HFFc6 (cell line): ENCODE results near the gene CELSR1. TPM values are rescaled to one million over a fixed set of nuclear protein-coding genes. Genes with fewer than 3 reads are reported as not detected.

Experiments used
- DNase-seq: peaks from one replicate; pipeline ENCODE4 v3.0.0-alpha.2; 2018
- H3K27ac Mint-ChIP-seq: 2 replicates; pipeline ENCODE4 v1.8.0; 2020; ENCODE audit warnings: mild to moderate bottlenecking, mixed read lengths
- H3K27me3 Mint-ChIP-seq: 2 replicates; pipeline ENCODE4 v1.8.0; 2021; ENCODE audit warnings: mild to moderate bottlenecking, moderate library complexity, mixed read lengths; ENCODE audit not compliant: insufficient read depth
- H3K36me3 Mint-ChIP-seq: 2 replicates; pipeline ENCODE4 v1.8.0; 2021; ENCODE audit warnings: low read depth, mixed read lengths
- H3K4me1 Mint-ChIP-seq: 2 replicates; pipeline ENCODE4 v1.8.0; 2020; ENCODE audit warnings: low read depth, mixed read lengths
- H3K4me3 Mint-ChIP-seq: 2 replicates; pipeline ENCODE4 v1.8.0; 2020; ENCODE audit warnings: mild to moderate bottlenecking, moderate library complexity, mixed read lengths
- H3K9me3 Mint-ChIP-seq: 2 replicates; pipeline ENCODE4 v1.8.0; 2020; ENCODE audit warnings: mild to moderate bottlenecking, mixed read lengths
- total RNA-seq, 6 experiments: library from RNA; stranded (reverse); fragmentation: NEBNext Ultra II Directional; extraction: Animal tissue kit (Norgen Biotek cat#: 25700); gene quantifications; 2 replicates in 1 of 6; 3 replicates in 5 of 6; pipeline ENCODE4 v1.2.3, GENCODE V29; 2021
- TF ChIP-seq, protein P1 (sequence below): fragments of 200-600 bp; sonication (generic); IDR thresholded peaks from 2 replicates; pipeline ENCODE4 v1.5.0; 2021; ENCODE audit warnings: antibody characterized with exemption, mild to moderate bottlenecking

The CELSR1 gene
- total RNA-seq, 6 experiments from 2014 or later = 4.7 to 8.2 (median 6.5) TPM

DNA sequence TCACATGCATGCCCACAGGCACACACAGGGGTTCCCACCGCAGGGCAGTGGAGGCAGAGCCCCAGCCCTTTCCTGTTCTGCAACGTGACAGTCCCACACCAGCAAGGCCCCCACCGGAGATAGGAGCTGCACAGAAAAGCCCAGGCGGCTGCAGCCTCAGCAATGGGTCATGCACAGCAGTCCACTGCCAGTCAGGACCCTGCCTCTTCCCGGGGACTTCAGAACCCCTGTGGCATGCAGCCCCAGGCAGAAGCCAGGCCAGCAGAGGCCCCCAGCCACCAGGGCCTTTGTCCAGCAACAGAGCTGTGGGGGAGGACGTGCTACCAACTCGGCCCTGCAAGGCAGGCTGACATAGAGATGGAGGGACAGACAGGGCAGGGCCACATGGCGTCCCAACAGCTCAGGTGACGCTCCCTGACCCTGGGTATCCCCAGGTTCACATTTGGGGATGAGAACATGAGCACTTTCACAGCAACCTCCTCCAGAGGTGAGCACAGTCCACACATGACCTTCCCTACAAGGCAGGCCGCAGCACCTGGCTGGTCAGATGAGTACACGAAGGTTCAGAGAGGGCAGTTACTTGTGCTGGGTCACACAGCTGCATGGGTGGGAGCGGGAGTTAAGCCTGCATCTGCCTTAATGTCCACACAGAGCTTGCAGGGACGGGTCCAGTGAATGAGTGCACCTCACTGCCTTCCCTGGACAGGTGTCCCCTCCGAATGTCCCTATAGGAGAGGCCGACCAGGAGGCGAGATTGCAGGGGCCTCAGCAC, 87.3 kb downstream of the CELSR1 start:
- Mint-ChIP-seq H3K27me3 (peaks cover 14% of the 10 kb centered on the region), H3K9me3 (no peaks in the 10 kb centered on the region), H3K4me1 (peaks cover 5% of the 10 kb centered on the region), H3K27ac (no peak overlapping the region), H3K4me3 (no peak overlapping the region), H3K36me3 (no peaks in the 10 kb centered on the region)
- TF ChIP-seq, protein P1, sequence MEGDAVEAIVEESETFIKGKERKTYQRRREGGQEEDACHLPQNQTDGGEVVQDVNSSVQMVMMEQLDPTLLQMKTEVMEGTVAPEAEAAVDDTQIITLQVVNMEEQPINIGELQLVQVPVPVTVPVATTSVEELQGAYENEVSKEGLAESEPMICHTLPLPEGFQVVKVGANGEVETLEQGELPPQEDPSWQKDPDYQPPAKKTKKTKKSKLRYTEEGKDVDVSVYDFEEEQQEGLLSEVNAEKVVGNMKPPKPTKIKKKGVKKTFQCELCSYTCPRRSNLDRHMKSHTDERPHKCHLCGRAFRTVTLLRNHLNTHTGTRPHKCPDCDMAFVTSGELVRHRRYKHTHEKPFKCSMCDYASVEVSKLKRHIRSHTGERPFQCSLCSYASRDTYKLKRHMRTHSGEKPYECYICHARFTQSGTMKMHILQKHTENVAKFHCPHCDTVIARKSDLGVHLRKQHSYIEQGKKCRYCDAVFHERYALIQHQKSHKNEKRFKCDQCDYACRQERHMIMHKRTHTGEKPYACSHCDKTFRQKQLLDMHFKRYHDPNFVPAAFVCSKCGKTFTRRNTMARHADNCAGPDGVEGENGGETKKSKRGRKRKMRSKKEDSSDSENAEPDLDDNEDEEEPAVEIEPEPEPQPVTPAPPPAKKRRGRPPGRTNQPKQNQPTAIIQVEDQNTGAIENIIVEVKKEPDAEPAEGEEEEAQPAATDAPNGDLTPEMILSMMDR = no peak
- no peak for DNase-seq

- Mint-ChIP-seq H3K4me3 (no peak overlapping the region), H3K4me1 (no peaks in the 10 kb centered on the region), H3K27me3 (peaks cover 14% of the 10 kb centered on the region), H3K36me3 (no peaks in the 10 kb centered on the region), H3K27ac (no peak overlapping the region), H3K9me3 (no peaks in the 10 kb centered on the region)
- TF ChIP-seq, protein P1 = no peak
- DNase-seq = no peak
Observed at GRCh38 chr22:46449116-46449691, 88.2 kb downstream of the CELSR1 start.

GRCh38 chr22:46448333-46448732, 89.1 kb downstream of the CELSR1 start:
- Mint-ChIP-seq H3K4me3 (no peak overlapping the region), H3K27ac (no peak overlapping the region), H3K9me3 (no peaks in the 10 kb centered on the region), H3K36me3 (no peaks in the 10 kb centered on the region), H3K4me1 (no peaks in the 10 kb centered on the region), H3K27me3 (peaks cover 16% of the 10 kb centered on the region)
- TF ChIP-seq, protein P1 = no peak
- DNase-seq = no peak

GRCh38 chr22:46447906-46448305, 89.5 kb downstream of the CELSR1 start:
- Mint-ChIP-seq H3K27me3 (peaks cover 16% of the 10 kb centered on the region), H3K27ac (no peak overlapping the region), H3K36me3 (no peaks in the 10 kb centered on the region), H3K9me3 (no peaks in the 10 kb centered on the region), H3K4me1 (no peaks in the 10 kb centered on the region), H3K4me3 (no peak overlapping the region)
- no peak for DNase-seq
- TF ChIP-seq, protein P1 = no peak

GRCh38 chr22:46446799-46447198, 90.6 kb downstream of the CELSR1 start:
- no peak overlapping the region for H3K27ac Mint-ChIP-seq

More at GRCh38 chr22:46446799-46447198, 90.6 kb downstream of the CELSR1 start:
- Mint-ChIP-seq H3K9me3 (no peaks in the 10 kb centered on the region), H3K4me3 (no peak overlapping the region), H3K36me3 (no peaks in the 10 kb centered on the region), H3K27me3 (peaks cover 16% of the 10 kb centered on the region), H3K4me1 (no peaks in the 10 kb centered on the region)
- TF ChIP-seq, protein P1 = no peak
- DNase-seq = no peak
